ENCODE results near the gene UAP1.
A peak's percentile ranks its signal among the peaks of the same experiment; 100 is the strongest.

The UAP1 gene

GRCh38 chr1:162551969-162552683 is 9.4 kb upstream of the UAP1 start:
- no peak overlapping the region for H3K4me3 ChIP-seq (ENCODE audit: low read depth, low read length)
- no peak for DNase-seq (ENCODE audit: low read depth)
- TF ChIP-seq CTCF (IDR thresholded peaks at IDR 0.05; ENCODE audit: low read depth, low read length, missing control alignments) = no peak

DNA sequence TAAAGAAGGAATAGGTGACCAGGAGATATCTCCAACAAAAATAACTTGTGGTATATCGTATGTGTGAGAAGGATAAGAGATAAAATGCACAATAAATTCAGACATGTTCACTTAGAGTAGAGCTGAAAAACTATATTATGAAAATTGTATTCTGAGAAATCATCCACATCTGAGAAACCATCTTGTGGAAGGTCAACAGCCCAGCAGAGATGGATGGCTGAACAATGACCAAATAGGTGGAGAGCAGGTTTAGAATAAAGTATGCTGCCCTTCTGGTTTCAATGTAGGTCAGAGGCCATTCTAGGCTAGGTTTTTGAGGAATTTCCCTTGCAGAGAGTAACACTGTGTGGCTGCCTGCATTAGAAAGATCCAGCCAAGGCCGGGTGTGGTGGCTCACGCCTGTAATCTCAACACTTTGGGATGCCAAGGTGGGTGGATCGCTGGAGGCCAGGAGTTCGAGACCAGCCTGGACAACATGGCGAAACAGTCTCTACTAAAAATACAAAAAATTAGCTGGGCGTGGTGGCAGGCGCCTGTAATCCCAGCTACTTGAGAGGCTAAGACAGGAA is 8.8 kb upstream of the UAP1 start:
- no peak for DNase-seq (ENCODE audit: low read depth)
- H3K4me3 ChIP-seq (ENCODE audit: low read depth, low read length) = no peak overlapping the region
- TF ChIP-seq CTCF (IDR thresholded peaks at IDR 0.05; ENCODE audit: low read depth, low read length, missing control alignments) = no peak

DNA sequence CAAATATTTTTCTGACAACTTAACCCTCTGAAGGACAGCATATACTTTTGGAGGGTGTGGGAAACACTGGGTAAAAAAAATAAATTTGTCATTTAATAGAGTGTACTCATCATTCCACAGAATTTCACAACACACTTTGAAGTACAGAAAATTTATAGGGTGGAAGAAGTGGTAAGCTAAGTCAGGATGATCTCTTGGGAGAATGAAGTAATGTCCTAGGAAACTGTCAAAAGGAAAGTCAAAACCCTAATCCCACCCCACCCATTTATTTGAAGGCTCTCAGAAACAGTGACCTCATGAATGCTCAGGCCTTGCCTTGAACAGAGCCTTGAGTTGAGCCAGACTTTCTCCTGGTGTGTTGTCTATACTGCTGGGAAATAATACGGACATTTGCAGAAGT is 7.3 kb upstream of the UAP1 start:
- no peak overlapping the region for H3K4me3 ChIP-seq (ENCODE audit: low read depth, low read length)
- no peak for TF ChIP-seq CTCF (IDR thresholded peaks at IDR 0.05; ENCODE audit: low read depth, low read length, missing control alignments)
- no peak for DNase-seq (ENCODE audit: low read depth)

DNA sequence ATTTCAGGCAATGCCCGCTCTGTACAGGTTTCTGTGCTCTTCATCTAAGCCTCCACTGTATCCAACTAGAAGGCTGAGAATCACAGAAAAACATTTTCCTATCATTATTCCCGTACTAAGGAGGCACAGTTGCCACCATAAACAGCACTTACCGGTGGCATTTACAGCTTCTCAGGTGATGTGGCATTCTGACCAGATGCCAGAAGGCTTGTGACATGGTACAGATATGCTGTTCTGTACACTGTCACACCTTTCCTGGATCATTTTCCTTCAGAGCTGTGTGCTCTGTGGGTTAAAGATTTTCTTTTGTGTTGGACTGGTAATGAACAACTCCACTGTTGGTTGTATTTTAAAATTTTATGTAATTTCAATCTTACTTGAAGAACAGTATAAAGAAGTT is 4.0 kb upstream of the UAP1 start:
- no peak for DNase-seq (ENCODE audit: low read depth)
- no peak for TF ChIP-seq CTCF (IDR thresholded peaks at IDR 0.05; ENCODE audit: low read depth, low read length, missing control alignments)
- H3K4me3 ChIP-seq (ENCODE audit: low read depth, low read length) = no peak overlapping the region

DNA sequence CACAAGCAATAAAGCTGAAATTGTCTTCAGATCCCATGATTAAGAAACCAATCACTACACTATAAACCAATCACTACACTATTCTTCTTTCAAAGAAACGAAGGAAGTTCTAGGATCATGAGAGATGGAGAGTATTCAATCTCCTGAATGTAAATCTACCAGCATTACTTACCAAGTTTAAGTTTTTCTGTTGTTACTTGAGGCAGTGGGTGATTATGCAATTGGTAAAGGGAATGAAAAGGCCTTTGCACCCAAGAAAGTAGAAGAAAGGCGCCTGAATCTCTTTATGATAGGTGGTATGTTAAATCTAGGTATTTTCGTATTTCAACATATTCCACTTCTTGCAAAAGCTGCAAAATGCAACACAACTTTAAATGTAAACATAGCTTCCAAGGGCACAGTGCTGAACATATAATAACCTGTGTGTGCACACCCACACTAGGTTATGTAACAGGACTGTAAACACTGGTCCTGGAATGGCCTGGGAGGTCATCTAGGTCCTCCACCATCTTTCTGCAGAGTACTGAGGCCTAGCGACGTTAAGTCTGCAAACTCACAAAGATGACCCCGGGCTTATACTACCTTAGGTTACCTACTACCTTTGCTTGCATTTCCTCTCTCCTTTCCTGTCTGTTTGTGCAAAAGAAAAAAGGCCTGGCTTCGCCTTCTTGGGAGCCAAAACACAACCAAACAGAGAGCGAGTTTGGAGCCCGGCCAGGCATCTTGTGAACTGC is 1.1 kb upstream of the UAP1 start:
- no peak for TF ChIP-seq CTCF (IDR thresholded peaks at IDR 0.05; ENCODE audit: low read depth, low read length, missing control alignments)
- no peak for DNase-seq (ENCODE audit: low read depth)
- H3K4me3 ChIP-seq (ENCODE audit: low read depth, low read length) = peak overlapping the region; percentile 83

- TF ChIP-seq CTCF (IDR thresholded peaks at IDR 0.05; ENCODE audit: low read depth, low read length, missing control alignments) = no peak
- DNase-seq (ENCODE audit: low read depth) = peak; percentile 79
- H3K4me3 ChIP-seq (ENCODE audit: low read depth, low read length) = peak overlapping the region; percentile 83
Observed at GRCh38 chr1:162561037-162561615, 396 bp upstream of the UAP1 start.
